ENCODE measurements around the gene IQGAP3.
"Not testable (repeated sequence)": the region's sequence is repeated elsewhere in the genome, so short reads cannot be mapped to it uniquely, and the experiment has no call there.

The IQGAP3 gene

DNA sequence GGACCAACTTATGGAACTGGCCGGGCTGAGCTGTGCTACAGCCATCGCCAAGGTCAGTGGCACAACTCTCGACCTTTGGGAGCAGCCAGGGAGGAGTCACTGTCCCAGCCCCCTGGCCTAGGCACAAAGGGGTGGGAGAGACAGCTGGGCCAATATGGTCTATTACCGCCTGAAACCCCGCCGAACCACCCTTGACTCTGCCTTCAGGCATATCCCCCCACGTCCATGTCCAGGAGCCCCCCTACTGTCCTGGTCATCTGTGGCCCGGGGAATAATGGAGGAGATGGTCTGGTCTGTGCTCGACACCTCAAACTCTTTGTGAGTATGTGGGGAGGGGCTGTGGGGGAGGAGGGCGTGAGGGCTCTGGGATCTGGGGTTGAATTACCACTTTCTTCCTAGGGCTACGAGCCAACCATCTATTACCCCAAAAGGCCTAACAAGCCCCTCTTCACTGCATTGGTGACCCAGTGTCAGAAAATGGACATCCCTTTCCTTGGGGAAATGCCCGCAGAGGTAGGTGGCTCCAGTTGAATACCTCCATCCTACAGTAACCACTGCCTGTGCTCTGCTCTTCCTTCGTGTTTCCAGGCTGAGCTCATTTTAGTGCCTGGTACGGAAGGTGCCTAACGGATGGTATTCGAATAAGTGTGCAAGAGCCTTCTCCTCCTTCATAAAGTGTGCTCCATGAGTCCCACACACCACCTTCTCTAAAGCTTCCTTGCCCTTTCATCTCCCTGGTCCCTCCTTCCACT, 20.0 kb upstream of the IQGAP3 start:
- peak; percentile 42 for DNase-seq

DNA sequence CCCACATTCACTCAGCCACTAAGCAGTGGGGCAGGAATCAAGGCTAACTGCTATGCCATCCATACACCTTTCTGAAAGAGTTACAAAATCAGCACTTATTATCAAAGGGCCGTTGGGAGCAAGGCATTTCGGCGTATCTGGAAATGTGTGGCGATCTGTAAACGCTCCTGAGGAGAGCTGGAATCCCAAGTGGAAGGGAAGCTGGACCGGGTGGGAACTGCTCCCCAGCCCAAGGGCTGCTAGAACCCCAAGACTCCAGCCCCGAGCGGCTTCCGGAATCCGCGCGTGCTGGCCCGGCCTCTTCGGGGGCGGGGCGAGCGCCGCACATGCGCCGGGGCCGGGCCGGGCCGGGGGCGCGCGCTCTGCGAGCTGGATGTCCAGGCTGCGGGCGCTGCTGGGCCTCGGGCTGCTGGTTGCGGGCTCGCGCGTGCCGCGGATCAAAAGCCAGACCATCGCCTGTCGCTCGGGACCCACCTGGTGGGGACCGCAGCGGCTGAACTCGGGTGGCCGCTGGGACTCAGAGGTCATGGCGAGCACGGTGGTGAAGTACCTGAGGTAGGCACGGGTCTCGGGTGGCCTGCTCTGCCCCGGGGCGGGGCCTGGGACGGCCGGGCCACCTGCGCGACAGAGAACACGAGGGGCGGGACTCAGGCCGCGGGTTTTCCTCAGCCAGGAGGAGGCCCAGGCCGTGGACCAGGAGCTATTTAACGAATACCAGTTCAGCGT, 19.2 kb upstream of the IQGAP3 start, which contains the start of gene NAXE:
TSS of gene NAXE (plus strand) at position 345 of the 726 bp plus-strand sequence. CDS start at position 374, 29 bp downstream.
- peak; percentile 90 for DNase-seq

DNA sequence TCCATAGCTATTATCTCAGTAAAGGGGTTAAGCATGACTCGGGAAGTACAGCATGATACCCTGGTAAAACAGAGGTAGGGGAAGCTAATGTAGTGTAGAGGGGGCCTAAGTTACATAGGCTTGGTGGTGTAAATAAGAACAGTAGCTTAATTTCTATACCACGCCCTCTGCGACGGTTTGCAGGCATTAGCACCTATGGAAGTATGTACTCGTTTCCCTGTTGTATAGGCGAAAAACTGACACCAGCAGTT, 18.7 kb upstream of the IQGAP3 start:
- DNase-seq = no peak

DNA sequence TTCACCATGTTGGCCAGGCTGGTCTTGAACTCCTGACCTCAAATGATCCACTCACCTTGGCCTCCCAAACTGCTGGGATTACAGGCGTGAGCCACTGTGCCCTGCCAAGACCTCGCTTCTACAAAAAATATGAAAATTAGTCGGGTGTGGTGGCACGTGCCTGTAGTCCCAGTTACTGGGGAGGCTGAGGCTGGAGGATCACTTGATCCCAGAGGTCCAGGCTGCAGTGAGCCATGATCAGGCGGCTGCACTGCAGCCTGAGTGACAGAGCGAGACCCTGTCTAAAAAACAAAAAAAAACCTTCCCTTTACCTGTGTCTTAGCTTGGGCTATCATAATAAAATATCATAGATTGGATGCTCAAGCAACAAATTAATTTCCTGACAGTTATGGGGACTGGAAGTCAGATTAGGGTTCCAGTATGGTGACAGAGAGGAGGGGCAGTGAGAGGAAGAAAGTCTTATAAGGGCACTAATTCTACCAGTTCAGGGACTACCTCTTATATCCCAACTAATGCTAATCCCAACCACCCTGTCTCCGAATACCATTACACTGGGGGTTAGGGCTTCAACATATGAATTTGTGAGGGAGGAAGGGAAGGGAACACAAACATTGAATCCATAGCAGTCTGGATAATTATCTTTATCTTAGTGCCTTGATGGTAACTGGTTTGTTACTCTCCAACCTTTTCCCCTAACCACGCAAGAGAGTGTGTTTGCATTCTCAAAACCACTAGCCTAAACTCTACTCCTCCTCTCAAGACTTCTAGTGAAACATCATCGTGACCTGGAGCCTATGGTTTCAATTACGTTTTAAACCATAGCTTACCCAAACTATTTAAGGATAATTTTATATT, 18.2 kb upstream of the IQGAP3 start:
- DNase-seq = no peak

DNA sequence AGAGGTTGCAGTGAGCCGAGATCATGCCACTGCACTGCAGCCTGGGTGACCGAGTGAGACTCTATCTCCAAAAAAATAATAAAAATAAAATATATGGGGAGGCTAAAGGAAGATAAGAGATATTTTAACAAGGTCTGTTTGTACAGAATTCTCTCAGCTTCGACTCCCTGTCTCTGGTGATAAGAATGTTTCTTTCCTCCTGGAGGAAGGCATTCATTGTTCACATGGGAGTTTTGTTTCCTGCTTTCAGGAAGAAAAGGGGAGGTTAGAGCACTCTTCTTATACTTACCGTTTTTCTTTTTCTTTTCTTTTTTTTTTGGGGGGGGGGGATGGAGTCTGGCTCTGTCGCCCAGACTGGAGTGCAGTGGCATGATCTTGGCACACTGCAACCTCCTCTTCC, 17.2 kb upstream of the IQGAP3 start:
- no peak for DNase-seq

DNA sequence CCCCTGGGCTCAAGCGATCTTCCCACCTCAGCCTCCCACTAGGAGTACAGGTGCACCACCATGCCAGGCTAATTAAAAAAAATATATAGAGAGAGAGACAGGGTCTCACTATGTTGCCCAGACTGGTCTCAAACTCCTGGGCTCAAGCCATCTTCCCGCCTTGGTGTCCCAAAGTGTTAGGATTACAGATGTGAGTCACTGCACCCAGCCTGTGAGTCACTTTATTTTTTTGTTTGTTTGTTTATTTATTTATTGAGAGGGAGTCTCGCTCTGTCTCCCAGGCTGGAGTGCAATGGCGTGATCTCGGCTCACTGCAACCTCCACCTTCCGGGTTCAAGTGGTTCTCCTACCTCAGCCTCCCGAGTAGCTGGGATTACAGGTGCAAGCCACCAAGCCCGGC, 15.6 kb upstream of the IQGAP3 start:
- DNase-seq = not testable (repeated sequence)

DNA sequence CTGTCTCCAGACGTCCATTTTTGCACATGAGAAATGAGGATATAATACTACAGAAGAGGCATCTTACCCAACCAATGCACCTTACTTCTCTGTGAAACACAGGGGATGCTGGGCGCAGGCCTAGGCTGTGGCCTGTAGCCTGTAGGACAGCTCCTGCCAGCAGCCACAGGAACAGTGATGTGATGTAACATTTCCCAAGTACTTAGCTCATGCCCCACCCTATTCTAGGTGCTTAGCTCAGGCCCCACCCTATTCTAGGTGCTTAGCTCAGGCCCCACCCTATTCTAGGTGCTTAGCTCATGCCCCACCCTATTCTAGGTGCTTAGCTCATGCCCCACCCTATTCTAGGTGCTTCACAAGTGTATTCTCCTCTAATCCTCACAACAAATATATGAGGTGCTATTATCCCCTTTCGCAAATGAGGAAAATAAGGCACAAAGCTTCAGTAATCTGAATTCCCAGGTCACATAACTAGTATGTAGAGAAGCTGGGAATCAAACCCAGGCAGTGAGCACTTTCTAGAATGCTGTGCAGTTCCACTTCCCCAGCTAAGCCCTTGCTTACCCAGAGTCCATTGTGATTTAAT, 14.6 kb upstream of the IQGAP3 start:
- no peak for DNase-seq

DNA sequence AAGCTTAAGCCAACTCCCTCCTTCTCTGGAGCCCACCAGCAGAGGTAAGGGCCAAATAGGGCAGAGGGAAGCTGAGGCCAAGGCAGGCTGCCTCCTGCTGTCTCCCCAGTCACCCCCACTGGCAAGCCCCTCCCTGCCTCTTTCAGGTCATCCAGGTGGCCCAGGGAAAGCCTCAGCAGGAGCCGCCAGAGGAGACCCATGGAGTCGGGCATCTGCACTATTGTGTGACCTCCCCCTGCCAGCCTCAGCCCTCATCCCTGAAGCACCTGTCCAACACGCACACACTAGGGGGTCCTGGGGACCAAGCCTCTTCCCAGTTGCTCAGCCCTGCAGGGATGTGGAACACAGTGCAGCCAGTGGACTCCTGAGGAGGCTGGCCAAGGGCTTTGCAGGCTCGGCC, 14.0 kb upstream of the IQGAP3 start:
- peak; percentile 15 for DNase-seq

DNA sequence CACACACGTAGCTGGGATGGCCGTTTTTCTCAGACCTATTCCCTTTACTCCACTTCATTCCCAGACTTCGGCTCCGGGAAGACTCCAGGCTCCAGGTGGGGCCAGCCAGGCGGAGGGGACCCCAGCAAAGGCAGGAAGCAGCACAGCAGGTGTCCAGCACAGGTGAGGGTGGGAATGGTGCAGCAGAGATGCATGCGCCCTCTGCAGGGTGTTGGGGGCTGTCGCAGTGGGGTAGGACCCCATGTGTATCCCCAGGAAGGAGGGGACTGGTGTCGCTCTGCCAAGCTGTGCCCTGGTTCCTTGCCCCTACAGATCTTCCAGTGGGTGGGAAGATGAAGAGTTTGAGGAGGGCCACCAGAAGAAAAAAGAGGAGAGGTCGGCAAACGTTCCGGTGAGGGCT, 12.4 kb upstream of the IQGAP3 start:
- peak; percentile 77 for DNase-seq

DNA sequence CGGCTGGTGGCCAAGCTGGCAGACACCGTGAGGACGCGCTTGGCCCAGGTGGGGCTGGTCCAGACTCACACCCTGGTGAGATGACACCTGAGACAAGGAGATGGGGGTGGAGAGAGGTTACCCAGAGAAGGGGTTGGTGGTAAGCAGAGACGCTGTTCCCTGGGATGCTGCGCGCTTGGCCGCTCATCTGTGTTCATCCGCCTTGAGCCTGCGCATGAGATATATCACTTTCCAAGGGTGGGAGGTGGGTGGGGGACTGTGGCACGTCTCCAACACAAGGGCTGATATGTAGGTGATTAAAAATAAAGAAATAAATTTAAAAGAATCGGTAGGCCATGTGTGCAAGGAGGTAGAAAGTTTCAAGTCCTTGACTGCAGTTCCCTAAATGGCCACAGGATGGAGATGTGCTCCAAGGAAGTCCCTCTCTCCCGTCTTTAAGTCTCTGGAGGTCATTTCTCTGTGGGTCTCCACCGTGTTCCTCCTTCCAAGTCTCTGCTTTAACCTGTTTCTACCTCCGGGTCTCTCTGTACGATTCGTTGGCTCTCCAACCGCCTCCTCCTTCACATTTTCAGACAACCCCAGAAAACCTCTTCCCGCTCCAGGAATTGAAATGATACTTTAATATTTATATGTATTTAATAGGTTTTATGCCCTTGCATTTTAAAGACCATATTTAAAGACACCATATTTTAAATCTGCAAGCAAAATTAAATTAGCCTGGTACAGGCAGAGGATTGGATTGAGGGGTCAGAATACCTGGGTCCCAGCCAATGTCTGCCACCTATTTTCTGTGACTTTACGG, 11.7 kb upstream of the IQGAP3 start:
- DNase-seq = peak; percentile 89

DNA sequence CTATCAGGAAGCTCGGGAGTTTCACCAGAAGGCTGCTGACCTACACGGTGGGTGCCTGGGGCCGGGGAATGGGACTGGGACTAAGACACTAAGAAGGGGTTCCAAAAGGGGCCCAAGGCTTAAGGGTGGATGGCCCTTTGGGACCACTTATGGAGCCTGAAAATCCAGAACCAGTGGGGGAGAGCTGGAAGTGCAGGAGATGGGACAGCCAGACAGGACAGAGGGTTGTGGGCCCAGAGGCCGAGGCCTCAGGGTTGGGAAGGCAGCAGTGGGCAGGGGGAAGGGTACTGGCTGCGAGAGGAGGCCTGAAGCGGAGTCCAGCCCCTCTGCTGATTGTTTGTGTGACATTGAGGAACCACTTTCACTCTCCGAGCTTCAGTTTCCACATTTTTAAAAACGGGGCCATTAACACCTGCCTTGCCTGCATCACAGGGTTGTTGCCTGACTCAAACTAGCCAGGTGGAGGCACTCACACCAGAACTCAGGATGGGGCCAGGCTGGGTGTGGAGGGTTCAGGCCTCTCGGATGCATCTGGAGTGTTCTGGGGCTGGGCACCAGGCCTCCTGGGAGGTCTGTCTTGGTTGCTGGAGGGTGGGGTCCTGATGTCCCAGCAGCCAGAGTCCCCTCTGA, 10.1 kb upstream of the IQGAP3 start:
- DNase-seq = no peak

DNA sequence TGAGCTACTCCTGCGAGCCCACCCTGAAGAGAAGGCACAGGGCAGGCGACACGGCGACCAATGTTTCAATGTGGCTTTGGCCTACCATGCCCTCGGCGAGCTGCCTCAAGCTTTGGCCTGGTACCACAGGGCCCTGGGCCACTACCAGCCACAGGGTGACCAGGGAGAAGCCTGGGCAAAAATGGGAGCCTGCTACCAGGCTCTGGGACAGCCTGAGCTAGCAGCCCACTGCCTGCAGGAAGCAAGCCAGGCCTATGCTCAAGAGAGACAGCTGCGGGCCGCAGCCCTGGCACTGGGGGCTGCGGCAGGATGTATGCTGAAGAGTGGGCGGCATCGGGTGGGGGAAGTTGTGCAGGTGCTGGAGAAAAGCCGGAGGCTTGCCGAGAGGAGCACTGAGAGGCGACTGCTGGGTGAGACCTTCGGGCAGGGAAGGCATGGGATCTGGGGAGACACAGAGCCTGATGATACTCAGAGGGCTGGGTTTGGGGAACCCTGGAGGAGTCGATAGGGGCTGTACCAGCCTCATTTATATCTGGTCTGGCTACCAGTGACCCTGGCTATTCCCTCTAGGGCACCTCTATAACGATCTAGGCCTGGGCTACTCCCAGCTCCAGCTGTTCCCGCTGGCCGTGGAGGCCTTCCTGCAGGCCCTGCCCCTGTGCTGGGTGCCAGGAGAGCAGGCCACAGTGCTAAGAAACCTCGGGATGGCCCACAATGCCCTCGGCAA, 9.5 kb upstream of the IQGAP3 start:
- DNase-seq = no peak

DNA sequence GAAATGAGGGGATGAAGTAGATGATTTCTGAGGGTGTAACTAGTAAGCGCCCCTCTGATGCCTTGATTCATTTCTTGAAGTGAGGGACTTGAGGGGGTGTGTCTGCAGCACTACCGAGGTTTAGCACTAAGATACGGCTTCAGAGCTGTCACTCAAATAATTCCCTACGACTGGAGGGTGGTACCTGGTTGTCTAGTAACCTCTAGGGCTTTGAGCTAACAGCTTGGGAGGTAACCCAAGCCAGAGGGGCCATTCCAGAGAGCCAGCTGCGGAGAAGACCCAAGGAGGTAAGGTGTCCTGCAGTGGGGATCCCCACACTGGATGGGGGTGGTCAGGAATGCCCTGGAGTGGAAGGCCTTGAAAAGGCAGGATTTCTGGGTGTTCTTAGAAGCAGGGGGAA, 7.1 kb upstream of the IQGAP3 start, which contains the start of gene TTC24:
TSS of gene TTC24 (plus strand) at position 252 of the 400 bp plus-strand sequence. CDS start 1,642 bp downstream, outside the sequence.
- DNase-seq = peak; percentile 84

DNA sequence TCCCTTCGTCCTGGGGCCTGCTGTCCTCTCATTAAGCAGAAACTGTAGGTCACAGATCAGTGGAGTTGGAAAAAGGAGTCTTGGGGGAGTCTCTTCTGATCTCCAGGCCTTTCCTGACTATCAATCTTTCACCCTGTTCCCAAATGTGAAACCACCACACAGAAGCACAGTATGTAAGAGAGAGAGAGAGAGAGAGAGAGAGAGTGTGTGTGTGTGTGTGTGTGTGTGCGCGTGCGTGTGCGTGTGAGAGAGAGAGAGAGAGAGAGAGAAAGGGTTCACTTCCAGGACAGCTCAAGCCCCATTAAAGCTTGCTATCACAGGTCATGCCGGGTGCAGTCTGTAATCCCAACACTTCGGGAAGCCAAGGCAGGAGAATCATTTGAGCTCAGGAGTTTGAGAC, 5.7 kb upstream of the IQGAP3 start:
- peak; percentile 91 for DNase-seq

DNA sequence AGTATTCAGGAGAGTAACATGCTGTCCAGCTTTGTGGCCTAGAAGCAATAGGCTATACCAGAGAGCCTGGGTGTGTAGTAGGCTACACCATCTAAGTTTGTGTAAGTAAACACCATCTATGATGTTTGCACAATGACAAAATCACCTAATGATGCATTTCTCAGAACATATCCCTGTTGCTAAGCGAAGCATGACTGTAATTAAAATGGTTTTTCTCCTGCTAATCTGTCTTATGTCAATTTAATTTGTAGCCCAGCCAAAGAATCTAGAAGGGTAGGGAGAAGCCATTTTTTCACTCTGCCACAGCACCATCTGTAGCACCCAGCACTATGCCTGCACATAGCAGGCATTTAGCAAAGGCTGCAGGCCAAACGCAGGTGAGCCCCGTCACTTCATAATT, 5.2 kb upstream of the IQGAP3 start:
- DNase-seq = peak; percentile 94

DNA sequence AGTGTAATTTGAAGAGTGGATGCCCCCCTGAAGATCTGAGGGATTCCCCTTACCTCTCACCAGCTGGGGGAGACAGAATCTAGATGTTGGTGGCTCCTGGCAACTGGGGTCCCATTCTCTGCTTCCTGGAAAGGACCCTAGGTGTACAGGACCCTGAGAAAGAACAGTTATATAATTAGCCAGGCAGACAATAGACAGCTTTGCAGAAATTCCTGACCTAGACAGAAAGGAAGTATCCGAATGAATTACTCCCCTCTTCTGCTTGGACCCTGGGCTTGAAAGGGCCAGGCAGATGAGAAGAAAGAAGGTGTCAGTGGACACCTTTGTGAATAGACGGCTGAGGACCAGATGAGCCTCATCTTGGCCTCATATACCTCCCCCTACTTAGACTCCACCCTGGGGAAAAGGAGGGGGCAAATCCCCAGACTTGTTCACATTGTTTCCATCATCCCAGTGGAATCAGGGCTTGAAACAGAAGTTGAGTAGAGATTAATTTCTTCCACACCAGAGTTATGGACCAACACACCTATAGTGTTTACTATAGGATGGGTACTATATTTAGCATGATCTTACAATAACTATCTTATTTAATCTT, 1.8 kb upstream of the IQGAP3 start:
- DNase-seq = no peak

DNA sequence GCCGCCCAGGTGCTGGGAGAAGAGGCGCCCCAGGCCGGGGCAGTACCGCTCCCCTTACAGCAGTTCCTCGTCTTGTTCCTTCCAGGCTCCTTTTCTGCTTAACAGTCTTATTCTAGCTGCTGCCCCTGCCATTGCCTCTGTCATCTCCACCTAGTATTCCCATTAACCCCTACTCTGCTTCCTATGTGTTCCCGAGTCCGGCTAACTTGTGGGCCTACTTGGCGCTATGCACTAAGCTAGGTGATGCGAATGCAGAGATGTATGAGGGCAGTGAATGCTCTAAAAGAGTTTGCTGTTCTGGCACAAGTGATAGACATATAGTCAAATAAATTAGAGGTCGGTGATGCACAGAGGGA, 276 bp upstream of the IQGAP3 start:
- DNase-seq = no peak

DNA sequence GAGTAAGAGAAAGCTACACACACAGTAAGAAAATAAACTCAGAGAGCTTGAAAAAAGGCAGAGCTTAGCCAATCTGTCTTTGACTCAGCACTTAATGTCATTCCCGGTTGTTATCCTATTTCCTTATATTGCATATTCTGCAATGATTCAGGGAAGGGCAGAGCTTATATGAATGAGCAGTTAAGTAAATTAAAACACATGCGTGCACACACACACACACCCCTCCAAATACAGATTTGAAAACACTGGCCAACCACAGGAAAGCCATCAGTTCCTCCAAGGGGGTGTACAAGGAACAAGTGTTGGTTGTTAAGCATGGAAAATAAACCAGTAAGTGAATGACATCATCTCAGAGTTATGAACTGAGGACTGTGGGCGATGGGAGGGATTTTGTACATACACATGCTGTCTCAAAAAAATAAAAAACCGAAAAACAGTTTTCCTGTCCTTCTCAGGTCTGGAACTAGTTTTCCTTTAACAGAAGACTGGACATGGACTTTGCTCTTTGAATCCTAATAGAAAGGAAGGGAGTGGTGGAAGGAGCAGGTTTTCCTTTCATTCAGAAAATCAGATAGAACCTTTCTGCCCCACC, 1.0 kb downstream of the IQGAP3 start:
- peak; percentile 33 for DNase-seq

DNA sequence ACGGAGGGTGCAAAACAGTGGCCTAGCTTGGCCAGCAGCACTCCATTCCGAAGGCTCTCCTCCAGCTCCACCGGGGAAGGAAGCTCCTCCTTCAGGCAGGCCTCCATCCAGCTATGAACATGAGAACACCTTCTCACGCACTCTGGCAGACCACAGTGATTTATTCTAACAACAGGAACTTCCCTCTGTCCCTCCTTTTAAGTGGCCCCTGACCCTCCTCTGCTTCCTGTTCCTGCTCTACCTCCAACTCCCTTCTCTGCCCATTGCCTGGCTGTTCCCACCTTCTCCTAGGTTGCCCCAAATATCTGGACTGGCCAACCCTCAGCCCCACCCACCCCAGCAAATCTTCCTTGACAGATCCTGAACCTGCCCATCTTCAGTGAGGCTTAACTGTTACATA, 5.9 kb downstream of the IQGAP3 start:
- DNase-seq = no peak

DNA sequence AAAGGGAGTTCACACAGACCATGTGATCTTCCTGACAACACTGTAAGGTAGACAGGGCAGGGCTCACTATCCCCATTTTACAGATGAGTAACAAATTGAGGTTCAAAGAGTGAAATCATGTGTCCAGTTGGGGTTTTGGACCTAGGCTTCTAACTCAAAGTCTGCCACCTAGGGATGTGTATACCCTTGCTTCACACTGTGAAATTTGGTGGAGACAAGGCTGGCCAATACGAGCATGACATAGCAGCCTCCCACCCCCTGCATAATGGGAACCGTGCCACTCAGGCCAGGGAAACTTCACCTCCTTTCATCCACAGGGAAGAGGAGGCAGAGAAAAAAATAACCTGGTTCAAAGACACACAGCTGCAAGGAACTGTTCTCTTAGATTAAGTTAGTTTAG, 6.8 kb downstream of the IQGAP3 start:
- DNase-seq = no peak

Measured in NCI-H69 (cell line).